Measurements from ENCODE around the gene KRTAP12-4.

The KRTAP12-4 gene

DNA sequence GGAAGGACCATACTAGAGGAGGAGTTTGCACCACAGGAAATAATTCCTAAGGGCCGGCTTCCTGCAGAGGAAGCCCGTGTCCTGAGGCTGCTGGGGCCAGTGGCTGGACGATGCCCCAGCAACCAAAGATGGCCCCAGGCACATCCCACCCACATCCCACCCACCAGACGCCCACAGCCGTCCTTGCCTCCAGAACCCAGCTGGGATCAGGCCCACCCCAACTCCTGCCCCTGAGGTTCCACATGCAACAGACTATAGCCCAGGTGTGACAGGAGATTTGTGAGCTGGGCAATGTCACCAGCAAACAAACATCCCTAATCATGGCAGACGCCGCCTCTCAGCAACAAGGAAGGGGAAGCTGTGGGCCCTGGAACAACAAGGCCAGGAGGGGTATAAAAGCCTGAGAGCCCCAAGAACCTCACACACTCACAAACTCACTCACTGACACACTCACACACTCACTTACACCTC, 27.8 kb downstream of the KRTAP12-4 start, which contains the start of gene KRTAP10-9:
Gene KRTAP10-9 (plus strand): TSS at position 421 of the 471 bp plus-strand sequence. CDS start 79 bp downstream, outside the sequence.
- Histone ChIP-seq H3K36me3 (ENCODE audit: insufficient read depth, low read length) (no peaks in the 10 kb centered on the region), H2AFZ (ENCODE audit: low read depth, low read length) (no peak within 1 kb of the TSS), H3K27me3 (ENCODE audit: insufficient read depth, low read length) (no peaks in the 10 kb centered on the region), H3K9me3 (ENCODE audit: low read length) (peaks cover 2% of the 10 kb centered on the region), H3K4me1 (ENCODE audit: insufficient read depth, low read length) (no peaks in the 10 kb centered on the region), H3K4me3 (ENCODE audit: low read length) (no peak within 1 kb of the TSS)

DNA sequence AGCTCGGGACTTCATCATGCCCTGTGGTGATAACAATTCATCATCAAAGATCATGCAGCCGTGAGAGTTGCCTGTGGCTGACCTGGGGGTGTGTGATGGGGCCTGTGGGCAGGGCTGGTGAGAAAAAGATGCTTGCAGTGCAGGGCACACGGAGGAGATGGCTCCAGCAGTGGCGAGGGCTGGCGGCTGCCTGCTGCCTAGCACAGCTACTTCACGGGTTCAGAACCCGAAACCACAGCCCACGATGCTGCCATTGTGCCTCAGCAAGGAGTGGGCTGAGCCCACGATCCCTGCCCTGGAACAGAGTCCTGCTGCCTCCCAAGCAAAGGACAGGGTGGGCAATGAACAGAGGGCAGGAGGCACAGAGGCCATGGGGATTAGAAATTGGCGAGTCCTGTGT, 28.2 kb downstream of the KRTAP12-4 start:
- Histone ChIP-seq H3K4me3 (ENCODE audit: low read length) (no peak overlapping the region), H3K4me1 (ENCODE audit: insufficient read depth, low read length) (no peaks in the 10 kb centered on the region), H3K27me3 (ENCODE audit: insufficient read depth, low read length) (no peaks in the 10 kb centered on the region), H3K36me3 (ENCODE audit: insufficient read depth, low read length) (no peaks in the 10 kb centered on the region), H2AFZ (ENCODE audit: low read depth, low read length) (no peak overlapping the region), H3K9me3 (ENCODE audit: low read length) (peaks cover 2% of the 10 kb centered on the region)

DNA sequence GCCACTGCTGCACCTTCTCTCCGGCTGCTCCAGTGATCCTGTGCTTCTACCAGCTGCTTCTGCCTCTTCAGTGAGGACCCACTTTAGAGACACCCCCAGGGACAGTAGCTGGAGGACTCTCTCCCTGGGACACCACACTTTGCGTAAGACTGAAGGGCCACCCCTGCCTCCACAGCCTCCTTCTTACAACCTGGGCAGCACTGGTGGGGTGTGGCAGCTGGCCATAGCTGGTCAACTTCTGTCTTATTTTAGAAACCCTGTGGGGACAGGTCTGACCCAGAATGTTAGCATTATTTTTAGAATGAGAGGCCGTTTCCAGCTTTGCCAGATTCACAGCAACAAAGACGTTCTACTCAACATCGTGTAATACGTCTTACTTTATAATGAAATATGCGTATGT, 28.7 kb downstream of the KRTAP12-4 start:
- no peaks in the 10 kb centered on the region for H3K36me3 ChIP-seq (ENCODE audit: insufficient read depth, low read length)
- H3K4me1 ChIP-seq (ENCODE audit: insufficient read depth, low read length): no peaks in the 10 kb centered on the region
- peaks cover 2% of the 10 kb centered on the region for H3K9me3 ChIP-seq (ENCODE audit: low read length)
- H2AFZ ChIP-seq (ENCODE audit: low read depth, low read length): no peak overlapping the region
- no peak overlapping the region for H3K4me3 ChIP-seq (ENCODE audit: low read length)
- H3K27me3 ChIP-seq (ENCODE audit: insufficient read depth, low read length): no peaks in the 10 kb centered on the region

DNA sequence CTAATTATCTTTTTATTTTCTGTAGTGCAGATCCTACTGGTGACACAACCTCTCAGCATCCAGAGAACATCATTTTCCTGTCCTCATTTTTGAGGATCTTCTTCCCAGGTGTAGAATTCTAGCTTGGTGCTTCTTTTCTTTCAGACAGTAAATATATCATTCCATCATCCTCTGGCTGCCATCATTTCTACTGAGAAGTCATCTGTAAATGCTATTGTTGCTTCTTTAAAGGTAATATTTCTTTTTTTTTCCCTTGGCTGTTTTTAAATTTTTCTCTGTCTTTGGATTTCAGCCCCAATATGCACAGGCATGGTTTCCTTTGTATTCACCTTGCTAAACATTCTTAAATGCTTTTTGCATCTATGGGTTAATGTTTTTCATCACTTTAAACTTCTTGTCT, 30.9 kb downstream of the KRTAP12-4 start:
- Histone ChIP-seq H3K9me3 (ENCODE audit: low read length) (no peaks in the 10 kb centered on the region), H3K4me1 (ENCODE audit: insufficient read depth, low read length) (no peaks in the 10 kb centered on the region), H3K36me3 (ENCODE audit: insufficient read depth, low read length) (no peaks in the 10 kb centered on the region), H3K4me3 (ENCODE audit: low read length) (no peak overlapping the region), H3K27me3 (ENCODE audit: insufficient read depth, low read length) (no peaks in the 10 kb centered on the region), H2AFZ (ENCODE audit: low read depth, low read length) (no peak overlapping the region)

DNA sequence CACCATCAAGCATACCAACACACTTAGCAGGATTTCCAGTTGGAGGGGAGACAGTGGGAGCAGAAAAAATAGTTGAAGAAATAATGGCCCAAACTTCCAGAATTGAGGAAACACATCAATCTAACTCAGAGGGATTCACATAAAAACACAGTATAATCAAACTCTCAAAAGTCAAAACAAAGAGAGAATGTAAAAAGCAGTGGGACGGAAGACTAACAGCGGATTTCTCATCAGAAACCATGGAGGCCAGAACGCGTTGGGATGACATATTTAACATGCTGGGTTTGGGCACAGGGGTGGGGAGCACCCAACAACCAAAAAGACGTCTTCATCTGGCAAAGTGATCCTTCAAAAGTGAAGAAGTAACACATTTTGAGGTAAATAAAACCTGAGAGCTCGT, 34.6 kb downstream of the KRTAP12-4 start:
- Histone ChIP-seq H3K27me3 (ENCODE audit: insufficient read depth, low read length) (no peaks in the 10 kb centered on the region), H3K36me3 (ENCODE audit: insufficient read depth, low read length) (no peaks in the 10 kb centered on the region), H3K4me1 (ENCODE audit: insufficient read depth, low read length) (no peaks in the 10 kb centered on the region), H3K9me3 (ENCODE audit: low read length) (no peaks in the 10 kb centered on the region), H2AFZ (ENCODE audit: low read depth, low read length) (no peak overlapping the region), H3K4me3 (ENCODE audit: low read length) (no peak overlapping the region)

DNA sequence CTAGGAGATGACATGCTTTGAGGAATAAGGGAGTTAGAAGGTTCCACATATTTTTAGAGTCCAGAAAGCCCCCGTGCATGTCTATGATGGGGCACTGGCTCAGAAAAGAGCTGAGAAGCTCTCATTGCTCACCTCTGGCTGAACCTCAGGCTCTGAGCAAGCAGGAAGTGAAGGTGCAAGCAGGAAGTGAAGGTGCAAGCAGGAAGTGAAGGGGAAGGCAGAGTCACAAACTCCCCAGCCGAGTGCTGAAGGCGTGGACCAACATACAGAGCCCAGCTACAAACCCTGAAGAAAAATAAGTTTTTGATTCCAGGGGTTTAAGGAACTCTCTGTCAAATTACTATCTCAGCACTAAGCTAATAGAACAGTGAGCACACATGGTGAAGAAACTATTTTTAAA, 35.5 kb downstream of the KRTAP12-4 start:
- no peaks in the 10 kb centered on the region for H3K9me3 ChIP-seq (ENCODE audit: low read length)
- H3K4me1 ChIP-seq (ENCODE audit: insufficient read depth, low read length): no peaks in the 10 kb centered on the region
- no peak overlapping the region for H2AFZ ChIP-seq (ENCODE audit: low read depth, low read length)
- H3K36me3 ChIP-seq (ENCODE audit: insufficient read depth, low read length): no peaks in the 10 kb centered on the region
- H3K27me3 ChIP-seq (ENCODE audit: insufficient read depth, low read length): no peaks in the 10 kb centered on the region
- no peak overlapping the region for H3K4me3 ChIP-seq (ENCODE audit: low read length)

DNA sequence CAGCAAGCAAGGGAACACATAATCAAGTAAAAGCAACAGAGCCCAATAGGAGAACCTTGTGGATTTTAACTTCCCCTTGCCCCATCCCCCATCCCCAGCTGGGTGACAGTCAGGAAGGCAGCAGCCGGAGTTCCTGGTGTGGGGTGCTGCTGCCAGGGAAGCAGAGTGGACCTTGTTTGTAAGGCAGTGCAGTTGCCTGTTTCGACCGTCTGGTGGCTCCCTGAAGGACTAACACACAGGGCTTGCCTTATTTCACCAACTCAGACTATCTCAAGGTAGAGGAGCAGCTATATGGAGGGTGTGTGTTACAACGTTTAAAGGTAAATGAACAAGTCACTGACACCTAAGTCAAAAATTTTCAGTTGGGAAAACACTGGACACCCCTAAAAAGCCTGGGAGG, 36.0 kb downstream of the KRTAP12-4 start:
- Histone ChIP-seq H2AFZ (ENCODE audit: low read depth, low read length) (no peak overlapping the region), H3K27me3 (ENCODE audit: insufficient read depth, low read length) (no peaks in the 10 kb centered on the region), H3K4me1 (ENCODE audit: insufficient read depth, low read length) (no peaks in the 10 kb centered on the region), H3K9me3 (ENCODE audit: low read length) (no peaks in the 10 kb centered on the region), H3K36me3 (ENCODE audit: insufficient read depth, low read length) (no peaks in the 10 kb centered on the region), H3K4me3 (ENCODE audit: low read length) (no peak overlapping the region)

DNA sequence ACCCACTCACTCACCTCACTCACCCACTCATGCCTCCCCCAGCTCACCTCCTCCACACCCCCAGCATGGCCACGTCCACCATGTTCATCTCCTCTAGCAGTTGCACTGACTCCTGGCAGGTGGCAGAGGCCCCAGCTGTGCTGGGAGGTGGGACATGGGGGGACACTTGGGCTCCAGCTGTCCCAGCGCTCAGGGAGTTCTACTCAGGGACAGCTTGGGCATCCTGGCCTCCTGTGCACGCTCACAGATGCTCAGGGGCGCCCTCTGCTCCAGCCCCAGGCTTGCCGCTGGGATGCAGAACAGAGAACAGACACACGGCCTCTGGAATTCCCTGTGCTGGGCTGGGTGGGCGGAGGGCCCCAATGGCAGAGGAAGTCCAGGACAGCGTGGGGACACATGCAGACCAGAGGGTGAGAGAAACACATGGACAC, 37.4 kb downstream of the KRTAP12-4 start:
- Histone ChIP-seq H3K4me1 (ENCODE audit: insufficient read depth, low read length) (no peaks in the 10 kb centered on the region), H3K4me3 (ENCODE audit: low read length) (no peak overlapping the region), H2AFZ (ENCODE audit: low read depth, low read length) (no peak overlapping the region), H3K27me3 (ENCODE audit: insufficient read depth, low read length) (no peaks in the 10 kb centered on the region), H3K36me3 (ENCODE audit: insufficient read depth, low read length) (no peaks in the 10 kb centered on the region), H3K9me3 (ENCODE audit: low read length) (no peaks in the 10 kb centered on the region)

DNA sequence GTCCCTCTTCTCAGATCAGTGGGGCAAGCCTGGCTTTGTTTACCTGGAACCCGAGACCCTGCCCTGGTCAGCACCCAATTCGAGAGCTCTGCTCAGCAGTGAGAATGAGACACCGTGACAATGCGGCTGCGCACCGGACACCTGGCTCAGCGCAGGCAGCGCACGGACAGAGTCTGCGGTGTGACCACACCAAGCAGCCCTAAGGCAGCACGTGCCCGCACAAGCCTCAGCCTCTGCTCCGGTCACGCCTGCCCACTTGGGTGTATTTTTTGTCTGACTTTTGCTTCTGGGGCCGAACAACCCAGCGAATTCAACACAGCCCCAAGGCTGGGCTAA, 37.9 kb downstream of the KRTAP12-4 start:
- no peak overlapping the region for H3K4me3 ChIP-seq (ENCODE audit: low read length)
- H3K9me3 ChIP-seq (ENCODE audit: low read length): peaks cover 3% of the 10 kb centered on the region
- no peaks in the 10 kb centered on the region for H3K27me3 ChIP-seq (ENCODE audit: insufficient read depth, low read length)
- H2AFZ ChIP-seq (ENCODE audit: low read depth, low read length): no peak overlapping the region
- H3K36me3 ChIP-seq (ENCODE audit: insufficient read depth, low read length): no peaks in the 10 kb centered on the region
- H3K4me1 ChIP-seq (ENCODE audit: insufficient read depth, low read length): no peaks in the 10 kb centered on the region

DNA sequence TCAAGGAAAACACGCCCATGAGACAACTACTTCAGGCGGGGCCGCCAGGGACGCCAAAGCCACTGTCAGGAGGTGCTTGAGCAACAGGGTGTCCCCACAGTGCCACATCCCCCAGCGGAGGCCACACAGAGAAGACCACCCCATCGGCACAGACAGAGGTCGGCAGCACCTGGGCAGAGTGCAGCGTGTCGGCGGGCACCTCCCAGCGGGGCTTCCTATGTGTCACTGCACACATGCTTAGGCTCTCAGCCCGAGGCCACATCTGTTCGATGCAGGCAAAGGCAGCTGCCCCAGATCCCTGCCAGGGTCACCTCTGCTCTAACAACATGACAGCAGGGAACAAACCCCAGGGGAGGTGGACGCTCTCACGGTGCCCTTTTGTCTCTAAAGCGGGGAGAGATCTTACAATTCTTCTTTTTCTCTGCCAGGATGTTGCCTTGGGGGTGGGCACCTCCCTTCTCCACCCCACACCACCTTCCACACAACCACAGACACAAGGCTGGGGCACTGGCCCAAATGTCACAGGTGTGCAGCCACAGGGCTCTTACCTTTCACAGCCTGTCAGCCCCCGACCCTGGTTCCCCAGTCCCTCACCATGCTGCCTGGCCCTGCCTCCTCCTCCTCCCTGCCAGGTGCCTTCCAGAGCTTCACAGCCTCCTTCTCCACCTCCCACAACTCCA, 38.4 kb downstream of the KRTAP12-4 start:
- Histone ChIP-seq H3K4me3 (ENCODE audit: low read length) (no peak overlapping the region), H3K27me3 (ENCODE audit: insufficient read depth, low read length) (no peaks in the 10 kb centered on the region), H3K36me3 (ENCODE audit: insufficient read depth, low read length) (no peaks in the 10 kb centered on the region), H3K4me1 (ENCODE audit: insufficient read depth, low read length) (no peaks in the 10 kb centered on the region), H3K9me3 (ENCODE audit: low read length) (peaks cover 3% of the 10 kb centered on the region), H2AFZ (ENCODE audit: low read depth, low read length) (no peak overlapping the region)

DNA sequence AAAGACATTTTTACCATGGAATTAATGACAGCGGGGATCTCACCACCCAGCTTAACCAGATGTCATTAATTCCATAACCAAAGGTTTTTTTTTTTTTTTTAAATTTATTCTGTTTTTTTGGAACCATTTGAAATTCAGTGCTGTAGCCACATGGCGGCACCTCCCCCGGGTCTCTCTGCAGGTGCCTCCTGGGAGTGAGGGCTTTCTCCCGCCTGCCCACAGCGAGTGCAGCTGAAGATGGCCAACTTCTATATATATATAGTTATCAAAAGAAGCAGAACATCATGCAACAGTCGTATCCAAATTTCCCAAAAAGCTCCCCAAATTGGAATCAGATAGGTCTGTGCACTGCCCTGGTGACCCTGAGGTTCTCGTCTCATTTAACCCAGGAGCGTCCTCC, 39.0 kb downstream of the KRTAP12-4 start:
- Histone ChIP-seq H3K27me3 (ENCODE audit: insufficient read depth, low read length) (no peaks in the 10 kb centered on the region), H2AFZ (ENCODE audit: low read depth, low read length) (no peak overlapping the region), H3K36me3 (ENCODE audit: insufficient read depth, low read length) (no peaks in the 10 kb centered on the region), H3K4me1 (ENCODE audit: insufficient read depth, low read length) (no peaks in the 10 kb centered on the region), H3K4me3 (ENCODE audit: low read length) (no peak overlapping the region), H3K9me3 (ENCODE audit: low read length) (peaks cover 3% of the 10 kb centered on the region)

DNA sequence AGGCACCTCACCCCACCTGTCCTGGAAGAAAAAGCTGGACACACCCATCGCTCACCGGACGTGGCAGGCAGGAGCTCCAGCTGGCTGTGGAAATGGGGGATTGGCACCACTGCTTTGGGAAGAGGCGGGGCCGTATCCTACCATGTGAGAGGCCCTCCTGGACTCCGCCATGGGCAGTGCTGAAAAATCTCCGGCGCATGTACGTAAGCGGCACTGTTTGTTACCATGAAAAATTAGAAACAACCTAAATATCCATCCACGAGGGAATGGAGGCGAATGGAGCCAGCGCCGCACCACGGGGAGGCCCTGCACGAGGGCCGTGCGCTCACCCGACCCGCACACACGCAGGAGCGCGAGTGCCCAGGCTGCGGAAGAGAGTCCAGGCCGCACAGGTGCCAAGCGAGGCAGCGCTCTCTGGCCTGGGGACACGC, 39.5 kb downstream of the KRTAP12-4 start:
- Histone ChIP-seq H3K4me1 (ENCODE audit: insufficient read depth, low read length) (no peaks in the 10 kb centered on the region), H3K27me3 (ENCODE audit: insufficient read depth, low read length) (no peaks in the 10 kb centered on the region), H3K36me3 (ENCODE audit: insufficient read depth, low read length) (no peaks in the 10 kb centered on the region), H3K9me3 (ENCODE audit: low read length) (peaks cover 3% of the 10 kb centered on the region), H3K4me3 (ENCODE audit: low read length) (no peak overlapping the region), H2AFZ (ENCODE audit: low read depth, low read length) (no peak overlapping the region)

DNA sequence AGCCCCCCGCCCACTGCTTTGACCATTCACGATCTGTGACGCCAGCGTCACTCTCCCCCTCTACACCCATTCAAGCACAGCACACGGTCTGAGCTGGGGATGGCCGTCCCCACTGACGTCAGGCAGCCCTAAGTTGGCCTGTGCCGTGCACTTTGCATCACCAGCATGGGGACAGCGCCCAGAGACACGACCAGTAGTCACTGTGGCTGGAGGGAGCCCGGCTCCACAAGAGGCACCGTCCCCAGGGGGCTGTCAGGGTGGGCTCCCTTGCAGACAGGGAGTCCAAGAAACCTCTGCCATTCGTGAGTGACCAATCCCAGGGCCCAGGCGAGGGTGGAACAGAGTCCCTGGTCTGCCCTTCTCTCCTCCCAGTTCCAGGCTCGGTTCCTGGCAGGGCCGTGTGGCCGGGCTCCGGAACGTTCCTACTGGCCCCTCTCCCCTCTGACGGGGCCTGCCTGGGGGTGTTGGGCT, 40.3 kb downstream of the KRTAP12-4 start:
- Histone ChIP-seq H3K27me3 (ENCODE audit: insufficient read depth, low read length) (no peaks in the 10 kb centered on the region), H3K36me3 (ENCODE audit: insufficient read depth, low read length) (no peaks in the 10 kb centered on the region), H3K4me3 (ENCODE audit: low read length) (no peak overlapping the region), H3K4me1 (ENCODE audit: insufficient read depth, low read length) (no peaks in the 10 kb centered on the region), H2AFZ (ENCODE audit: low read depth, low read length) (no peak overlapping the region), H3K9me3 (ENCODE audit: low read length) (peaks cover 3% of the 10 kb centered on the region)
